H54 (cell line): Measurements from ENCODE around the gene PROZ.

Source experiments
- DNase-seq: peaks from one replicate; pipeline ENCODE4 v3.0.0; 2011; ENCODE audit warnings: low spot score, mixed read lengths; ENCODE audit not compliant: insufficient read length
- FAIRE-seq: peaks from 3 replicates; lab custom pipeline; 2011; peaks lifted over from hg19 to GRCh38; lab: Jason Lieb, UNC
- POLR2A ChIP-seq: IDR thresholded peaks from 2 replicates; pipeline ENCODE4 v1.6.1; 2011; ENCODE audit warnings: low read depth, mild to moderate bottlenecking, low read length

Gene PROZ

GRCh38 chr13:113124211-113124970, 34.1 kb upstream of the PROZ start:
- TF ChIP-seq POLR2A: no peak
- DNase-seq: no peak
- FAIRE-seq: no peak

DNA sequence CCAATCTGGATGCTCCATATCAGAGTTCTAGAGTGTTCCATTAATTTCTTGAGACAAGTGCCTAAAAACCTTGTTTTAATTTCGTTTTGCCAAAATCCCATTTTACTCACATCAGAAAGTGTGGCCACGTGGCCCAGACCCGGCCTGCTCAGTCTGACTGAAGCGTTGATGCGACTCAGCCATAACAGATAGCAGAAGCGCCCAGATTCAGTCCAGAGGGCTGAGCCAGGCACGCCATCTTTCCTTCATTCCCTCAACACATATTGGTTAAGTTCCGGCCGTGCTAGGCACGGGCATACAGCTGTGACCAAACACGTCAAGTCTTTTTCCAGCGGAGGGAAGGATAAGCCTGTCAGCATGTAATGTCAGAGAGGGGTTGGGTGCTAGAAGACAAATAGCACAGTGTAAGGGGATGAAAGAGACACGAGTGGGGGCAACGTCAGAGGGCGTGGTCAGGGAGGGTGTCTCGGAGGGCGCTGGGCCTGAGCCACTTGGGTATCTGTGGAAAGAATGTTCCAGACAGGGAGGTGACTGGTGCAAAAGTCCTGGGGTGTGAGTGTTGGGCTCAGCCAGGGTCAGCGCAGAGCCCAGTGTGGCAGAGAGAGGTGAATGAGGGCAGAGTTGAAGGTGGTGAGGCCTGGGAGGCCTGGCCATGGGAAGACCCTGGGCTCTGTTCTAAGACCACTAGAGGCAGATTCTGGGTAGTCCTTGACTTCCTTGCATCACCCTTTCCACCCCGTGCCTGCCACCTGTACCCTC, 32.8 kb upstream of the PROZ start:
- TF ChIP-seq POLR2A: no peak
- FAIRE-seq (no peak), DNase-seq (no peak)

- DNase-seq: no peak
- FAIRE-seq: no peak
- no peak for TF ChIP-seq POLR2A
These were observed 31.9 kb upstream of the PROZ start for GRCh38 chr13:113126265-113127150.

- DNase-seq (no peak), FAIRE-seq (no peak)
- TF ChIP-seq POLR2A: no peak
These were observed 29.0 kb upstream of the PROZ start for GRCh38 chr13:113129480-113129879.

DNA sequence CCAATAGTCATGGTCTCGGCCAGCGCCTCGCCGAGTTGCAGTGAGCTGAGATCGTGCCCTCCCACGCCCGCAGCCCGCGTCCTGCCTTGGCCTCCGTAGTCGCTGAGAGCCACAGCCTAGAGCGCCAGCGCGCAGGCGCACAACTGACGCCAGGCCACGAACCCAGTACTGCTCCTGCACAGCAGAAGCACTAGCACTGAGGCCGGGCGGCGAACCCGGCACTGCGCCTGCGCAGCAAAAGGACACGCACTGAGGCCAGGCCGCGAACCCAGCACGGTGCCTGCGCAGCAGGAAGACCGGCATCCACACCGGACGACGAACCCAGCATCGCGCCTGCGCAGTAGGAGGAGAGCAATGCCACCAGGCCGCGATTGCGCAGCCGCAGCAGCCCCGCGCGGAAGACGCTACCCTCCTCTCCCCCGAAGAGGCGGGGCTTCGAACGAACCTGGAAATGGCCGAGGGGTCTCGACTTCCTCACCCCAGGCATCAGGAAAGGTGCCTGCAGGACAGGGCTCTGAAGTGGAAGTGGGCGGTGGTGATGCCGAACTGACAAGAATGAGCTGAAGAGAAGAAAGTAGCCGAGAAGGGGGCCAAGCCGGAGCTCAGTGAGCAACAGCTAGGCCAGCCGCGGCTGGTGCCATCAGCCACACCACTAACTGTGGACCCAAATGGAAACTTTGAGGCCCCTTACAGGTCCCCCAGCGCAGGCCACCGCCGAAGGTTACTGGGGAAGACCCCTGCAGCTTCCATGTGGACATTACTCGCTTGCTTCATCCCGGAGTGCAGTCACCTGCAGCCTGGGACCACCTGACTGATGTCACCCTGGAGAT, 28.3 kb upstream of the PROZ start:
- FAIRE-seq: no peak
- TF ChIP-seq POLR2A: no peak

DNA sequence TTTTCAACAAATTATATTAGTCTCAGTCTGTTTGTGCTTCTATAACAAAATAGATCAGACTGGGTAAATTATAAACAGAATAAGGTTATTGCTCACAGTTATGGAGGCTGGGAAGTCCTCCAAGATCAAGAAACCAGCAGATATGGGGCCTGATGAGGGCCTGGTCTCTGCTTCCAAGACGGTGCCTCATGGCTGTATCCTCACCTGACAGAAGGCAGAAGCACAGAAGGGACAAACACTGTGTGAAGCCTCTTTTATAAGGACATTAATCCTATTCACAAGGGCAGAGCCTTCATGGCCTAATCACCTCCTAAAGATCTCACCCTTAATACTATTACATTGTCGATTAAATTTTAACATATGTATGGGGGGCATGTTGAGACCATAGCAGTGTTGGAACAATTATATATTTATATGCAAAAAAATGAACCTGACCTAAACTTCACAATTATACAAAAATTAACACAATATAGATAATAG, 23.1 kb upstream of the PROZ start:
- no peak for DNase-seq
- TF ChIP-seq POLR2A: no peak
- no peak for FAIRE-seq

More for the DNA sequence above, 28.3 kb upstream of the PROZ start:
- no peak for DNase-seq

DNA sequence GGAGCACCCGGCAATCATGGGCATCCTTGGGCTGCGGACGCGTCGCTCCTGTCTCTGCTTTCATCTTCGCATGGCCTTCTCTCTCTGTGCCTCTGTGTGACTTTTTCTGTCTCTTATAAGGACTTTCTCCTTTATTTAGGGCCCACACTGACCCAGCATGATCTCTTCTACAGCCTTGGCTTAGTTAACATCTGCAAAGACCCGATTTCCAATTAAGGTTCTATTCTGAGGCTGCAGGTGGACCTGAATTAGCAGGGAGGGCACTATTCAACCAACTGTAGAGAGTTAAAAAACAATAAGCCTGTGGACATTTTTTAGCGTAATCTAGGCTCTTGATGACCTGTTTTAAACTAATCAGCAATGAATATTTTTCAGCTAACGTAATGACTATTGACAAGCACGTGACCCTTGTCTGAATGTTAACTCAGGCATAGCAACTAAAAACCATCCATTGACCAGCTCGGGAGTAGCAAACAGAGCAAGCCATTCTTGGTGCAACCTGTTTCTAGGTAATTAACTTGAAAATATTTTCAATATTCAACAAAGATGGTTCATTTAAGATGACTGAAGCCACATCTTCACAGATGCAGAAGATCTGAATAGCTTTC, 20.7 kb upstream of the PROZ start:
- FAIRE-seq (no peak), DNase-seq (no peak)
- no peak for TF ChIP-seq POLR2A

GRCh38 chr13:113138792-113139551, 19.5 kb upstream of the PROZ start:
- no peak for FAIRE-seq
- no peak for DNase-seq
- no peak for TF ChIP-seq POLR2A

DNA sequence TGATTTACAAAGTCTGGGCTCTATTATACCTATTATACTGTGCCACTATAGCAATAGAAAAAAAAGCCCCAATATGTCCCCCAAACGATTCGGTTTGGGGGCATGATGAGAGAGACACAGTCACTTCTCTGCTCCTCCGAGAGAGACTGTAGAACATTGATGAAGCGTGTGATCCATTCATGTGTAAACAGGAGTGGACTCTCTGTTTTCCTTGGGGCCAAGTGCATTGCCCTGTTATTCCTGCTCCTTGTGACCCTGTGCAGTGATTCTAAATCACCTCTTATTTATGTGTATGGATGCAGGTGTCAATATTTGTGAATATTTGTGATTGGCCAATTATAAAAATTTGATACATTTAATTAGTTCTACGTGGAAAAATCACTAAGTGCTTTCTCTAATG, 18.9 kb upstream of the PROZ start:
- no peak for DNase-seq
- FAIRE-seq: no peak
- no peak for TF ChIP-seq POLR2A

DNA sequence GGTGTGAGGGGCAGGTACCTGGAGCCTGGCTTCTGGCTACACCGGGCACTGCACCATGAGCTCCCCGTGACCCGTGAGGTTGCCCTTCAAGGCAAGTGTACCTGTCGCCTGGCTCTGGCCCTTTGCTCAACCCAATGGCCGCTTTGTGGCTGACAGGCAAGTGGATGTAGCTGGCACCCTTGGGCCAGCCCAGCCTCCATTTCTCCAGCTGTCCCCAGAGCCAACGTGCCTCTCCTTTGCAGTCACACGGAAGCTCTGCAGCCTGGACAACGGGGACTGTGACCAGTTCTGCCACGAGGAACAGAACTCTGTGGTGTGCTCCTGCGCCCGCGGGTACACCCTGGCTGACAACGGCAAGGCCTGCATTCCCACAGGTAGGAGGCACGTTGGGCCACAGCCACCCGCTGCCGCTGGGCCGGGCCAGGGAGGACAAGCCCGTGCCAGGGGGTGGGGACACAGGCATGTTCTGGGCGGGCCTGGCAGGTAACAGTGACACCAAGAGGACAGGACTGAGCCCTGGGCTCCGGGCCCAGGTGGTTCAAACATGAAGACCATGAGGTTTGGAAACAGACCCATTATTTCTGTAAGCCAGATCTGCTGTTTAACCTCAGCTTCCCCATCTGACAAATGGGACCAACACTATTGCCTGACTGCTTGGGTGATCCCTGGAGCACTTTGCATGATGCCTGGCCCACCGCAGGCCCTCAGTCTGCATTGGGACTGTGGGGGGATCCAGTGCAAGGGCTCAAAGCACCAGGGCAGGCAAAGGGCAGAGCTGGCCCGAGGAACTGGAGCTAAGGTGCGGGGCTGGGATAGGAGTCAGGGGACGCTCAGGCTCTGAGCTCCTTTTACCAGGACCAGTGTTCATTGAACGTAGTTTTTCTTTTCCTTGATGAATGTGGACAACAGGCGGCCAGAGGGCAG, 17.5 kb upstream of the PROZ start:
- FAIRE-seq (no peak), DNase-seq (no peak)
- no peak for TF ChIP-seq POLR2A

- TF ChIP-seq POLR2A: no peak
- DNase-seq: no peak
- FAIRE-seq: no peak
These were observed 16.9 kb upstream of the PROZ start for GRCh38 chr13:113141601-113141970.
